Colon (tissue), 2 donors: Measurements from ENCODE around the gene NLGN1.
"Not testable (repeated sequence)": the region's sequence is repeated elsewhere in the genome, so short reads cannot be mapped to it uniquely, and the experiment has no call there.

ENCODE experiments used
- FAIRE-seq: peaks from 2 replicates; lab custom pipeline; 2012; peaks lifted over from hg19 to GRCh38; lab: Jason Lieb, UNC
- donor health status: control.
- donor health status: control.

The NLGN1 gene

DNA sequence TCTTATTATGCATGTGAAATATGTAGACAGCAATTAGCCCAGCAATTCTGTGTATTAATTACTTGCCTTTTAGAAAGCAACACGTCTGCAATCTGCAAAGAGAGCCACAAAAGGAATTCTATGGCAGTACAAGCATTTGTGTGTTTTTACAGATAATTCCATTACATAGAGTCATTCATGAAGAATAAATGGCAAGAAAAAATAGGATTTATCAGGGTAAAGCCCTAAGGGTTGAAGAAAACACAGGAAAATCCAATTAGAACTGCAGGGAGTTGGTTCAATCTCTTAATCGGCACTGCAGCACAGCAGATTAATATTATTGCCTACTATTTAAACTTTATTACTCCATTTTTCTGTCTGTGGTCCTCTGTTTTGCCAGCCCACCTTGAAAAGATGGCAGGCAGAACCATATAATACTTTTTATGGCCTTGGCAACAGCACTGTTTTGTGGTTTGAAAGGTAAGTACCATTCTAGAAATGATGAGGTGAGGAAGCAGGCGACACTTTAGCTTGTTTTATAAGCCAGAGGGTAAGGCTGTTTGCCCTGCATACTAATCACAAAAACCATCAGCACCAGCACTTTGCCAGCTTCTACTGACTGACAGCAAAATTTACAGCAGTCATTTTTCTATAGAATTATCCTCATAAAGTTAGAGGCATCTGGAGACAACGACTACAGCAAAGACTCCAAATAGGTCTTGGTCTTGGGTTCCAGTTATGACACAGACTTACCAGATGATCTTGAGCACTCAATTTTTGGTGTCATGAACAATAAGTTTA is 823.4 kb downstream of the NLGN1 start:
- no peak for FAIRE-seq

DNA sequence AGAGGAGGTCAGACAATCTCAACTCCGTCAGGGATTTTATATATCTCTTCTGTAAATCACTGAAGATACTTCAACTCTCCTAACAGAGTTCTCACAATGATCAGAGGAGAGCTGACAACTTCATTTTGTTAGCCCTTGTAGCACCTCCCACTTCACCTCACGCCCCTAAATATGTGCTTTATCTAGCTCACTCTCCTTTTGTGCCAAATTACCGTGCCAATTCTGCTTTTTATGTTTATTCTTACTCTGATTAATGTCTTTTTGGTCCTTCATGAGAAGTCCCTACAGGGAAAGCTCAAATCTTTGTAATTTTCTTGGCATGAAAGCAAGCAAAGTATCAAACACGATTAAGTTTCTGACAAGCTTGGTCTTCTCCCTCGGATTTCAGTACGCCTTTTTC is 825.5 kb downstream of the NLGN1 start:
- FAIRE-seq = no peak

- FAIRE-seq = no peak
Observed at GRCh38 chr3:174223626-174224025, 826.1 kb downstream of the NLGN1 start.

- no peak for FAIRE-seq
Observed at GRCh38 chr3:174229916-174230315, 832.4 kb downstream of the NLGN1 start.

GRCh38 chr3:174232028-174232657 is 834.6 kb downstream of the NLGN1 start:
- not testable (repeated sequence) for FAIRE-seq

- no peak for FAIRE-seq
Observed at GRCh38 chr3:174232658-174233429, 835.3 kb downstream of the NLGN1 start.

DNA sequence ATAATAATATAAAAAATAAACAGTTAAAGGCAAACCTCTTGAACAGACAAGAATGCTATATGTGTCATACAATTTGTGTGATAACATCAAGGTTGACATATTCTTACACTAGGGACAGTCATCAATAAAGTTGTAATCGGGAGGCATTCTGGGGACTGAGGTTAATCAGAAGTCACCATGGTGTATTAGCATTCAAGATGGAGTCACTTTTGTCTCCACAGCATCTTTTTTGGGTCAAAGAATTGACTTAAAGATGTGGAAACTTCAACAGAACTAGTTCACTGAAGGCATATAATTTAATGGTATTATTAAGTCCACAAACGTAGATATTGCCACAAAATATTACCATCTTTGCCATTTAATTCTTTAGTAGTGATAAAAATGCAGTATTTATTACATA is 836.0 kb downstream of the NLGN1 start:
- FAIRE-seq = no peak

GRCh38 chr3:174242311-174243041 is 844.9 kb downstream of the NLGN1 start:
- no peak for FAIRE-seq

DNA sequence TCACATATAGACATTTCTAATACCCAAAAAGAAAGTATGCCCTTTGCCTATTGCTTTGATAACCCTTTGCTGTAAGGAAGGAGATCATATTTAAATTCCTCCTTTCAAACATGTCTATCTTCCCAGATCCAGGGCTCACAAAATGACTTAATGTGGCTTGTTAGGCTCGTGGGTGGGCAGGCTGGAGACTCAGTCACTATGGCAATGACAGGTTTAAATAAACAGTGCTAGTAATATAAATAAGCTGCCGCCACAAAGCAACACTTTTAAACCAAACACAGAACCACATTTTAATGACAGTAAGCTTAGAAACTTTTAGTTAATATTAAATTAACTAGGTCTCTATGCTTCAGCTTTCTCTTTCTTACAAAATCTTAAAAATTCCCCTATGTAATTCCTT is 845.6 kb downstream of the NLGN1 start:
- FAIRE-seq = no peak

GRCh38 chr3:174247687-174248152 is 850.2 kb downstream of the NLGN1 start:
- FAIRE-seq = no peak

- no peak for FAIRE-seq
Observed at GRCh38 chr3:174251681-174252080, 854.1 kb downstream of the NLGN1 start.

GRCh38 chr3:174253196-174253823 is 855.8 kb downstream of the NLGN1 start:
- FAIRE-seq = no peak

DNA sequence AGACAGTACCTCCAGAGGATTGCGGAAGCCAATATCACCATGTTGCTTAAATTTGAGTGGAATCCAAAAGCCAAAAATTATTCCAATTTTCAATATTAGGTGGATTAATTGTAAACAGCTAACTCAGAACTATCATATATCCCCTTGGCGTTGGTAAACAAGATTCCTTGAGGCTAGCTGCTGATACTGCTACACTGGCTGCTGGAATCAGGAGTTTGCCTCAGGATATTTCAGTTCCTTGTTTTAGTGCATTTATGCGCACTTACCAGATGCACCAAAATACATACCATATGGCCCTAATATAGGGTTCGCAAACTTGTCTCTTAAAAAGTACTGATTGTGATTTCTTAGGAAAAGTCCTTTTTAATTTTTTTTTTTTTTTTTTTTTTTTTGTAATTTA is 856.4 kb downstream of the NLGN1 start:
- no peak for FAIRE-seq

- no peak for FAIRE-seq
Observed at GRCh38 chr3:174255454-174255853, 857.9 kb downstream of the NLGN1 start.

DNA sequence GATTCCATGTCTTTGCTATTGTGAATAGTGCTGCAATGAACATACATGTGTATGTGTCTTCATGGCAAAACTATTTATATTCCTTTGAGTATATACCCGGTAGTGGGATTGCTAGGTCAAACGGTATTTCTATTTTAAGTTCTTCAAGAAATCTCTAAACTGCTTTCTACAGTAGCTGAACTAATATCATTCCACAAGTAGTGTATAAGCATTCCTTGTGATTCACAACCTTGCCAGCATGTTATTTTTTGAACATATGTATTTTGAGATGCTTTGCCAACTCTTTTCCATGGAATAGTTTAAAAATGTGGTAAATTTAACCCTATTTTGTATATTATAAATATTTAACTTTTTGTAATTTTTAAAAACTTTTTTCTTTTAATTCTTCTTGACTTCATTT is 868.9 kb downstream of the NLGN1 start:
- no peak for FAIRE-seq

DNA sequence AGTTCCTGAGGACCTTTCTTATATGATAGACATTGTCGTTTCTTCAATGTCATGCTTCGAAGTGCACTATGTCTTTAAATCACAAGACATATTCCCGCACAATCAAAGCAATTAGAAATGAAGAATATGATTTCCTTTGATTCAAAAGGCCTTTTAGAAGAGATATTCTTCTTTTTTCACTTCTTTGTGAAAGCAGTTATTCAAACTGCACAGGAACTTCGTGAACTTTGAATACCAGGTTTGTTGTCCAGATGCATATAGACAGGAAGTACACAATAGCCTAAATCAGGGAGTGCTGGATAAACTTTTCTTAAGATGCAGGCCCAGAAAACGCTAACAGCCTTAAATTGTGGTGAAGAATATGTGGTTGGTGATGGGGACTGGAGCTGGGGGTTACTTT is 870.5 kb downstream of the NLGN1 start:
- peak; percentile 21 for FAIRE-seq

DNA sequence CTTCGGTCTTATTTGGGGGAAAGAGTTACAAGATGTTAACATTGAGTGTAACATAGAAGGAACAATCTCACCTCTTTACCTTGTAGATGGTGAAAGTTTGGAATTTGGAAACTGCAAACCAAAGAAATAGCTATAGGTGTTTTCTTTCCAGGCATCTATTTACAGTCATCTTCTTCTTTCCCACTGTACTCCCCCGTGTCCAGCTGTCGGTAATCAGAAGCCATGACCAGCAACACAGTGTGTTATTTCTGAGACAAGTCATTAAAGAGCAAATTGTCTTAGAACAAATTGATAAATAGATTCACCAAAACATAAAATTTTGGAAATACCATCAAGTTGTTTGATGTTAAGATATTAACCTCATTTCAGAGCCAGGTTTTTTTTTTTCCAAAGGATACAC is 871.0 kb downstream of the NLGN1 start:
- FAIRE-seq = no peak

- FAIRE-seq = no peak
Observed at GRCh38 chr3:174270841-174271240, 873.3 kb downstream of the NLGN1 start.

DNA sequence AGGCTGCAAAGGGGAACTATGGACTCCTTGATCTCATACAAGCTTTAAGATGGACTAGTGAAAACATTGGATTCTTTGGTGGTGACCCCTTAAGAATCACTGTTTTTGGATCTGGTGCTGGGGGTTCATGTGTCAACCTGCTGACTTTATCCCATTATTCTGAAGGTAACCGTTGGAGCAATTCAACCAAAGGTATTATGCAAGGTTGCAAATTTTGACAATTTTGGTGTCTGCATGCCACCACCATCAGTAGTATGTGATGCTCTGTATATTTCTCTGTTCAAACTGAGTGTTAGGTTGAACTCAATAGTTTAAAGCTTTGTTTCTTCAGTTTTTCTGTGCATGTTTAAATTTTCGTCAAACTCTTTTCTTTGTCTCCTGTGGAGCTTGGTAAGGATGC is 877.8 kb downstream of the NLGN1 start:
- FAIRE-seq = no peak

DNA sequence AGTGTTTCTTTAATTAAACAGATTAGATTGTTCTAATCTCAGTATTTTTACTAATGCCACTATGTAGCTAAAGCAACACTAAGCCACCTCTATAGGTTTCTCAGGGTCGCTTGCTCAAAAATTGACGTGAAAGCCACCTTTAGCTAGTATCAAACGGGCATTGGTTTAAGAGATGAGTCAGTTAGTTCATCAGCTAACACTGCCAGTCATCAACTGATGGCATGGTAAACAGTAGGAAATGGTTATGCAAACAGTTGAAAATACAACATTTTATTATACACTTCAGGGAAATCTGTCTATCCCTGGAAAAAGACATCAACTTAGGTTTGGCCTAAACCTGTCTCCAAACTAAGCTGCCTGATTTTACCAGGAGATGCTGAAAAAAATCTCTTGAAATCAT is 879.3 kb downstream of the NLGN1 start:
- no peak for FAIRE-seq

- FAIRE-seq = no peak
Observed at GRCh38 chr3:174278094-174278493, 880.5 kb downstream of the NLGN1 start.

GRCh38 chr3:174280186-174280585 is 882.6 kb downstream of the NLGN1 start:
- no peak for FAIRE-seq
